ENCODE data around the gene SWT1.
A peak's percentile ranks its signal among the peaks of the same experiment; 100 is the strongest.

SWT1 gene

DNA sequence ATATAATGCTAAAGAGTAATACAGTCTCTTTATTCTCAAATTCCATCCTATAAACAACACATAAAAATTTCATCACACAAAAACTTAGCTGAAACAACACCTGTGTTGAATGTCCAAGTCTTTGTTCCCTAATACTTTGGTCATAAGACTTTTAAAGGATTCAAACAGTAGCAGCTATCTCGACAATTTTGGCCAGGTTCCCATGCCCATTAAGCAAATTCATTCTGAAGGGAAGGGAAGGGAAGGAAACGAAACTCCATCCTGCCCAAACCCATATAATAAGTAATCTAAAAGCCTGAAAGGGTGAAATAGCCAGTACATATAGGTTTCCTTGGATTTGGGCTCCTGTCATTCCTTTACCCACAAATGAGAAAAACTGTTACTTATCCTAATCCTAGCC is 152.6 kb downstream of the SWT1 start:
- no peak for TF ChIP-seq CTCF (IDR thresholded peaks at IDR 0.05)

- TF ChIP-seq CTCF (IDR thresholded peaks at IDR 0.05) = no peak
Measured at GRCh38 chr1:185311589-185312225, 154.7 kb downstream of the SWT1 start.

GRCh38 chr1:185312361-185313138 is 155.6 kb downstream of the SWT1 start:
- TF ChIP-seq CTCF (IDR thresholded peaks at IDR 0.05) = no peak

DNA sequence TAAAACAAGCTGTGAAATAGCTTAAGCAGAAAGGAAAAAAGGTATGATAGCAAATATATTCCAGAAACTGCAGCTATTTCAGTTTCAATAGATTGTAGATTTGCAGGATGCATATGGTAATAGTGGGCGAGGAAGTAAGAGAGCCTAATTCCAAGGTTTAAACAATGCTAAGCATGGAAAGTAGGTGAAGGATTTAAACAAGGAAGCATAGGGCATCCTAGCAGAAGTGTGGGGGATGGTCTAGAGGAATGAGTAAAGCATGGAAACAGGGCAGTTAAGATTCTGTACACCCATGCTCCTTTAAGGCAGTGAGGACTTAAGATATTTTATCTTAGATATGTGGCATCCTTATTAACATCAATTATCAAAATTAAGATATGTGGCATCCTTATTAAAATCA is 157.4 kb downstream of the SWT1 start:
- no peak for TF ChIP-seq CTCF (IDR thresholded peaks at IDR 0.05)

GRCh38 chr1:185315445-185316071 is 158.6 kb downstream of the SWT1 start:
- TF ChIP-seq CTCF (IDR thresholded peaks at IDR 0.05) = no peak

GRCh38 chr1:185316163-185317033 is 159.4 kb downstream of the SWT1 start:
- peak; percentile 18; the same call in 1 of the 2 replicates for TF ChIP-seq CTCF (IDR thresholded peaks at IDR 0.05)
